ENCODE data around the gene PTPRN.

The PTPRN gene

DNA sequence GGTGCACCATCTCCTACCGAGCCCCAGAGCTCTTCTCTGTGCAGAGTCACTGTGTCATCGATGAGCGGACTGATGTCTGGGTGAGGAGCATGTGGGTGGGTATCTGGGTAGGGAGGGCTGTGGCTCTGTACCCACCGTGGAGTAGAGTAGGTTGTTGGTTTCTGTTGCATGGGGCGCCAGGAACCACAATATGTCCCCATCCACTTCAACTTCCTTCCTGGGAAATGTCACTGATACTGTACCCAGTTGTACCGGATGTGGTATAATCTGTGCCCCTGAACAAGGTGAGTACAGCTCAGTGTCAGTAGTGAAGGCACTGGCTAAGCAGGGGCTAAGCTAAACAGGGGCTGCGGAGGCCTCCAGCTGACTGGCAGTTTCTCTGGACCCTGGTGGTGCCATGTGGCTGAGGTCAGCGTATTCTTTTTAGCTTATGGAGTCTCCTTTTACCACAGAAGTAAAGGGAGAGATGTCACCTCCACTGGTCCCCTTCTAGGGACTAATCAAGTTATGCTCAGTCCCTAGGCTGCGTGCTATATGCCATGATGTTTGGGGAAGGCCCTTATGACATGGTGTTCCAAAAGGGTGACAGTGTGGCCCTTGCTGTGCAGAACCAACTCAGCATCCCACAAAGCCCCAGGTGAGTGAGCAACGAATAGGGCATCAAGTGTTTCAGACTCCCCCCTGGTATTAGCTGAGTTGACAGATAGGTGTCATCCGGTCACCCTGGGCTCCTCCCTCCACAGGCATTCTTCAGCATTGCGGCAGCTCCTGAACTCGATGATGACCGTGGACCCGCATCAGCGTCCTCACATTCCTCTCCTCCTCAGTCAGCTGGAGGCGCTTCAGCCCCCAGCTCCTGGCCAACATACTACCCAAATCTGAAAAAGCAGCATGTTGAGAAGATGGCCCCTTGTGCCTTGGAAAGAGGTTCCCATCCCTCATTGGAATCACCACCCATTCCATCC lies 61.2 kb downstream of the PTPRN start:
- no peak for FAIRE-seq
- DNase-seq (ENCODE audit: insufficient read length, low spot score): no peak

DNA sequence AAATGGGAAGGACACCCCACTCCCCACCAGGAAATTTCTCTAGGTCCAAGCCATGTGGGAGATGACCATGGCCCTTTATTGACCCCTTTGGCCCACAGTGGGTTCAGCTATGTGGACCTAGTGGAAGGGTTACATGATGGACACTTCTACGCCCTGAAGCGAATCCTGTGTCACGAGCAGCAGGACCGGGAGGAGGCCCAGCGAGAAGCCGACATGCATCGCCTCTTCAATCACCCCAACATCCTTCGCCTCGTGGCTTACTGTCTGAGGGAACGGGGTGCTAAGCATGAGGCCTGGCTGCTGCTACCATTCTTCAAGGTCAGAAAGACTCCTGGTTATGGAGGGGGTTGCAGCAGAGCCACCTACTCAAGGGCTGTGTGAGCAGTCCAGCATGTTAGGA lies 62.6 kb downstream of the PTPRN start:
- FAIRE-seq (no peak), DNase-seq (ENCODE audit: insufficient read length, low spot score) (no peak)

DNA sequence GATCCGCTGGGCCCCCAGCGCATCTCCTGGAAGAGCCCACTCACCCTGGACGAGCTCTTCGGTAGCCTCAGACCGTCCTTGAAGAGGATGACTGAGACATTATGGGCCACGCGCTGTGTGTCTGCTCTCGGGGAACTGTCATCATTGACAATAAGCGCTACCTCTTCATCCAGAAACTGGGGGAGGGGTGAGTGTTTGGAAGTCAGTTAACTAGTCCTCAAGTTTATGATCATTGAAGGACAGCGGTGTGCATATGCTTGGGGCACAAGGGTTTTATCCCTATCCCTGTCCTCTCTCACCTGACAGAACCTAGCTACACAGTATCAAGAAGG lies 63.3 kb downstream of the PTPRN start:
- DNase-seq (ENCODE audit: insufficient read length, low spot score): no peak
- no peak for FAIRE-seq

DNA sequence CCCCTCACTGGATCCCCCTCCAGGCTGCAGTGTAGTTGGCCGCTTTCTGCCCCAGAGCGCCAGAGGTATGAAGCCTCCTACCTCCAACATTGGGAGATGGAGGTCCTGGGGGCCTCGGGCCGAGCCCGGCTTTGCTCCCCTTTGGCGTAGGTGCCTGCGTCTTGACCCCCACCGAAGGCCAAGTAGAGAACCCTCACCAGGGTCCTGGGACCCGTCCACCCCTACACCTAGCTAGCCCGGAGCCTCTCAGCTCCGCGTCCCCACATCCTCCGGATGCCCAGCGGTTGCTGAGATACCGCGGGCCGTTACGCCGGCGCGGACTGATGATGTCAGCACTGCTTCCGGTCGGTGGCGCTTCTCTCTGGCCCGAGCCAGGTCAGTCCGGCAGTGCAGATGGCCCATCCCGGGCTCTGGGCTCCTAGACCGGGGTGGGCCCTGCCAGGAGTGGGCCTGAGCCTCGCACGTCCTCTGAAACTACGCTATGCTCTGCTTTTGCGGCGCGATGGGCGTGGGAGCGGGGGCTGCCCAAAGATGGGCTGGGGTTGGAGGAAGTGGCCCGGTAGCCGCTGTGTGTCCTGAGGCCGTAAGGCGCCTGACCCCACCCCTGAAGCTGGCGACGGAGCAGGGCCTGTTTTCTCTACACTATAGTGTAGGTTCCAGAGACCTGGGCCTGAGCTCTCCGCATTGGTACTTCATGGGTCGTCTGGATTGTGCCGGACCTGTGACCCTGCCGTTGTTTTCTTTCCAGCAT lies 63.9 kb downstream of the PTPRN start, which contains the start of the genes GLB1L and STK16:
TSS of gene GLB1L (minus strand) at position 297 of the 751 bp plus-strand sequence. CDS start 1,871 bp downstream, outside the sequence.
TSS of gene STK16 (plus strand) at position 332 of the 751 bp plus-strand sequence. CDS start 521 bp downstream, outside the sequence.
- DNase-seq (ENCODE audit: insufficient read length, low spot score): peak; percentile 97
- FAIRE-seq: peak; percentile 89

DNA sequence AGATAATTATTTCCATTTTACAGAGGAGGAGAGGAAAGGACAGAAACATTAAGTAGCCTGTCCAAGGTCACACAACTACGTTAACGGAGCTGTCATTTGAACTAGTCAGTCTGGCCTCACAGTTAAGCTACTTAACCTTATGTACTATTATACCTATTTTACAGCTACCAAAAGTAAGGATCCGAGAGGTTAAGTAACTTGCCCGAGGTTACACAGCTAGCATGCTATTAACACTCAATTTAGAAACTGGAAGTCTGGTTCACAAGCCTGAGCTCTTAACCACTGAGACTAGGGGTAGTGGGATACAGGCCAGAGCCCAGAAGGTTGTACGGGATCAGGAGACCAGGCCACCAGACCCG lies 64.4 kb downstream of the PTPRN start:
- FAIRE-seq (no peak), DNase-seq (ENCODE audit: insufficient read length, low spot score) (no peak)

DNA sequence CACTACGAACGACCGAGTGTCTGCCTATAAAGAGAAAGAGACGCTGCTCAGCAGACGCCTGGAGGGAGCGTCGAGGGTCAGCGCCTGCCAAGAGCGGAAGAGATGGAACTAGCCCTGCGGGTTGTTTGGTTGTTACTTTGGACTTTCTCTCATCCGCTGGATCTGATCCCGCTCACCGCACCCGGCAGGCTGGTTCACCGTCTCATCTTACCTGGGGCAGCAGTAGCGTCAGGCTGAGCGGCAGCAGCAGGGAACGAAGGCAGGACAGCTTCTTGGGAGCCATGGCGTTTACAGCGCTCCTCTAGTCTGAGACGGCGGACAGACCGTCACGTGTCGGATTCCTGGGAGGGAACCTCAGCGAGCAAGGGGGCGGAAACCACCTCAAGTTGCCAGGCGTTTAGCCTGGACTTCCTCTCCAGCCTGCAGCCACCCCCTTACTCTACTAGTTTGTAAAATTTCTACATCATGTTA lies 65.9 kb downstream of the PTPRN start:
- FAIRE-seq (no peak), DNase-seq (ENCODE audit: insufficient read length, low spot score) (no peak)

All from HTR-8/SVneo (cell line).